DMS79 treated with DMSO at 0.1 percent for 48 hours (cell line): ENCODE data around the gene BTBD18.
"Not testable (repeated sequence)": the region's sequence is repeated elsewhere in the genome, so short reads cannot be mapped to it uniquely, and the experiment has no call there.

Source experiments
- DNase-seq: peaks from one replicate; lab custom pipeline; 2025; lab: John Stamatoyannopoulos, UW

Gene BTBD18

DNA sequence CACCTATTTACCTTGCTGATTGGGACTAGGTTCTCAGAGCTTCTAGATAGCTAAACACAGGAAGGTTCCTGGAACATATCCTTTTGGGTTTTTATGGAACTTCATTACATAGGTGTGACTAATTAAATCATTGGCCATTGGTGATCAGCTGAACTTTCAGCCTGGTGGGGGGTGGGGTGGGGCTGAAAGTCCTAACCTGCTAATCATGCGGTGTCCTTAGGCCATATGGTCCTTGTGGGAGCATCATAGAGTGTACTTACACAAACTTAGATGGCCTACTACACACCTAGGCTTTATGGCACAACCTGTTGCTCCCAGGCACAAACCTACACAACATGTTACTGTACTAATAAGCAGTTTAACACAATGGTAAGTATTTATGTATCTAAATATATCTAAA, 19.0 kb downstream of the BTBD18 start:
- no peak for DNase-seq

DNA sequence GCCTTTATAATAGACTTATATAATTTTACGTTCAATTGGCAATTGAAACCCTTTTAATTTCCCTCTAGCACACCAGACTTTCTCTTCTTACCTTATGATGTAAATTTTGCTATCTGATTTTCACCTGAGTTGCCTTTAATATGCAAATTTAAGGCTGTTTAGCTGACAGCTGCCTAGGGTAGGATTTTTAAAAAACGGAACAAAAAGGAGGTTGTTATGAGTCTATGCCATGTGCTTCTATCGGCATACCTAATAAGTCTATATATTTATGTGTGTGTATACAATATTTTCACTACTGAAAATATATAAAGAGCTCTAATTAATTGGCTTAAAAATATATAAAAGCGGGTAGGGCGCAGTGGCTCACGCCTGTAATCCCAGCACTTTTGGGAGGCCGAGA, 22.1 kb downstream of the BTBD18 start:
- no peak for DNase-seq

DNA sequence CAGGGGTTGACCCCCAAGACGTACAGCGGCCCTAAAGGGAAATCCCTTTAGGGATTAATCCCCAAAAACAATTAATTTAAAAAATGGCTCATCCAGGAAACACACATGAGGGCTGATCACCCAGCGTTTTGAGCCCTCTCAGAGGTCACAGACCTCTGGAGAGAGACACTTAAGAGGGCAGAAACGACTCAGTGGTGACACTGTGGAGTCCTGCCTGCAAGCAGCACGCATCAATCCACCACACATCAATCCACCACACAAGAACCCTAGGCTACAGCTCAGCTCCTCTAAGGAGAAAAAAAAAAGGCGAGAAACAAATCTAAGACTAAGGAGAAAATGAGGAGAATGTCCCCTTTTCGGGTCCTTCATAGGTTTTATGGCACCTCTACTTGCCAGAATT, 22.8 kb downstream of the BTBD18 start:
- DNase-seq, result no peak

DNA sequence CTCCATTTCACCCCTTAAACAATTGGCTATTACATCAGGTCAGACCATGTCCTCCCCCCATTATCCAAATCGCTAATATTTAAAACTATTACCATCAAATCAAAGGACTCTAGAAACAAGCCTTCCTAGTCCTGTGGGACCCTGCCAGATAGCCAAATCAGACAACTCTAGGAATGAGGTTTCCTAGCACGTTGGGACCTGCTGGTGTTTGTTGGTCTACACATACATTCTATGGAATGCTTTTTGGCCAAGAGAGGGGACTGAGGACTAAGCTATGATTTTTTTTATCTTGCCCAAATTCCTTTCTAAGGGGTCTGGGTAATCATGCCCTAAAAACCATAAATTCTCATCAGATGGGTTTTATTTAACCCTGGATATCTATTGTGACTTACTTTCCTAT, 24.4 kb downstream of the BTBD18 start:
- DNase-seq, result no peak

DNA sequence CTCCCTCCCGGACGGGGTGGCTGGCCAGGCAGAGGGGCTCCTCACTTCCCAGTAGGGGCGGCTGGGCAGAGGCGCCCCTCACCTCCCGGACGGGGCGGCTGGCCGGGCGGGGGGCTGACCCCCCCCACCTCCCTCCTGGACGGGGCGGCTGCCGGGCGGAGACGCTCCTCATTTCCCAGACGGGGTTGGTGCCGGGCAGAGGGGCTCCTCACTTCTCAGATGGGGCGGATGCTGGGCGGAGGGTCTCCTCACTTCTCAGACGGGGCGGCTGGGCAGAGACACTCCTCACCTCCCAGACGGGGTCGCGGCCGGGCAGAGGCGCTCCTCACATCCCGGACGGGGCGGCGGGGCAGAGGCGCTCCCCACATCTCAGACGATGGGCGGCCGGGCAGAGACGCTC, 34.9 kb downstream of the BTBD18 start:
- not testable (repeated sequence) for DNase-seq

DNA sequence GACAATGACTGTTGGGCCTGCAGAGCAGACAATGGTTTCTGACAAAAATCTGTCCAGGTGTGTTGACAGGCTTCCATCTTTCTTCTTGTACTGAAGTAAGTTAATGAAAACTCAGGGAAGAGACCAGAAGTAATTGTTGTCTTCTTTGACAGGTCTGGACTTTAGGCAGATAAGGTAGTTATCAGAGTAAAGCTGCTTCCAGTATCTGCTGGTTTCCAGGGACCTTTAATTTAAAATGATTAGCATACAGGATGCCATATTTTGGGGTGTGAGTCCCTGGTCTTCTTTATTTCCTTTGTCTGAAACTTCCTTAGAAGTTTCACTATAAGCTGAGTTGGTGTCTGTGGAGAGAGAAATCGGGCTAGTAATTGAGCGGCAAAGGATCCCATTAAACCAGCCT, 37.8 kb downstream of the BTBD18 start:
- DNase-seq, result no peak

DNA sequence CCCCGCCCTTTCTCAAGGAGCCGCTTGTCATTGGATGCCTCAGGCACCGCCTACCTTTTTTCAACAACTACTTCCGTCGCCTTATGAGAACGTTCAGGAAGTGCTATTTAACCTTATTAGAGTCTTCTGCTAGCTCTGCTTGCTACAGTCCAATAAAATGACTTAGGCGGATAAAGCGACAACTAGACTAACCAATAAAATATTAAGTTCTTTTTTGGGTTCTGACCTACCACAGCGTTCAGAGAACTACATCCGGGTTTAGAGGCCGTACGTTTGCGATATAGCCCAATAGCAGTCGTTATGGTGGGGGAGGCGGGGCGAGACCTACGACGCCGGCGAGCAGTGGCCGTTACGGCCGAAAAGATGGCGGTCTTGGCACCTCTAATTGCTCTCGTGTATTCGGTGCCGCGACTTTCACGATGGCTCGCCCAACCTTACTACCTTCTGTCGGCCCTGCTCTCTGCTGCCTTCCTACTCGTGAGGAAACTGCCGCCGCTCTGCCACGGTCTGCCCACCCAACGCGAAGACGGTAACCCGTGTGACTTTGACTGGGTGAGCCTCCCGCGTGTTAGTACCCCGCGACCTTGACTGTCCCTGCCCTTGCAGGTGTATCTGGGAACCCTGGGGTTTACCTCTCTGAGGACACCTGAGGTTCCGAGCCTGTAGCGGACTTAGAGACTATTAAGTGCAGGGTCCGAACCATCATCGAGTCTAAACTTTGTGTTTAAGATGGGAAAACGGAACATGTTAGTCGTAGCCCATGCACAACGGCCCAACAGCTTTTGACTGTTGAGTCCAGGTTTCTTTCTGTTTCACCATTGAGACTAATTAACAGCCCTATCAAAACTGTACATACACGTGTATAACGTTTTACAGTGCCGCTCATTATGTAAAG, 39.1 kb downstream of the BTBD18 start, which contains the start of gene TMX2:
Gene TMX2 (plus strand): TSS at position 338 of the 895 bp plus-strand sequence. CDS start 26 bp downstream, at position 364.
- DNase-seq, result peak; percentile 99

DNA sequence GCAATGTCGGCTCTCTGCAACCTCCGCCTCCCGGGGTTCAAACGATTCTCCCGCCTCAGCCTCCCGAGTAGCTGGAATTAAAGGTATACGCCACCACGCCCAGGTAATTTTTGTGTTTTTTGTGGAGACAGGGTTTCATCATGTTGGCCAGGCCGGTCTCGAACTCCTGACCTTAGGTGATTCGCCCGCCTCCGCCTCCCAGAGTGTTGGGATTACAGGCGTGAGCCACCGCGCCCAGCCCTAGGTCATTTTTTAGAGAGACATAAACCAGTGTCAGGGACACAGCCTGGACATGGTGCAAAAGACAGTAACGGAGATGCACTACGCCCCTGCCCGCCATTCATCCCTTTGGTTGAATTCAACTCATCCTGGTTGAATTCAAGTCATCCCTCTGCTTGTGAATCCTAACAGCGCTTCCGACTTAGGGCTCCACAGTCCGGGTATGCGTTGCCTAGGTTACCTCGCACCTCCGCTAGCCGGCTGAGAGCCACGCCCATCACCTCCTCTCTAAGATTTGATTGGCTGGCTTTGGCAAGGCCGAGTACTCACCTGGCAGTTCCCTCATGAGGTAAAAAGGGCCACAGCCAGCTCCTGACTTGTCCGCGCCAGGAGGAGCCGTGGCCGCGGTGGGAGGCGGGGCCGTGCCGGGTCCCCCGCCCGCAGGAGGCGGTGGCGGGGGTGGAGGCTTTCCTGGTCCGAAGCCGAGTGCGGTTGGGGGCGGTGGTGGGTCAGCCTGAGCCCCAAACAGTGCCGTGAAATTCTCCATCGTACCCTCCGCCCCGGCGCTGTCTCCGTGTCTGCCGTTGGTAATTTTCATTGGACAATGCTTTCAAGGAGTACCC, 40.0 kb downstream of the BTBD18 start, which contains the start of gene MED19:
Gene MED19 (minus strand): TSS at position 802 of the 842 bp plus-strand sequence. CDS start 36 bp downstream, at position 766.
- DNase-seq, result peak; percentile 91

DNA sequence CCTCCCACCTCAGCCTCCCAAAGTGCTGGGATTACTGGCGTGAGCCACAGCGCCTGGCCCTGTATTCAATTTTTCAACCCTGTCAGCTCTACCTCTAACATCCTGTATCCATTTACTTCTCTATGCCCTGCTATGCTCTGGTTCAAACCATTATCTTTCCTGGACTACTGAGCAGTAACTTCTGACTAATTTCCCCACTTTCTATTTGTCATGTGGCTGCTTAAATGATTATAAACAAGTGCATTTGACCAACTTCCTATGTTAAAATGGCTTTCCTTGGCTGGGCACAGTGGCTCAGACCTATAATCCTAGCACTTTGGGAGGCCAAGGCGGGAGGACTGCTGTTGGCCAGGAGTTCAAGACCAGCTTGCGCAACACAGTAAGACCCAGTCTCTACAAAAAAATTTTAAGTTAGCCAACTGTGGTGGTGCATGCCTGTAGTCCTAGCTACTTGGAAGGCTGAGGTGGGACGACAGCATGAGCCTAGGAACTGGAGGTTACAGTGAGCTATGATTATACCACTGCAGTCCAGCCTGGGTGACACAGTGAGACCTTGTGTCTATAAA, 41.7 kb downstream of the BTBD18 start:
- DNase-seq, result no peak

DNA sequence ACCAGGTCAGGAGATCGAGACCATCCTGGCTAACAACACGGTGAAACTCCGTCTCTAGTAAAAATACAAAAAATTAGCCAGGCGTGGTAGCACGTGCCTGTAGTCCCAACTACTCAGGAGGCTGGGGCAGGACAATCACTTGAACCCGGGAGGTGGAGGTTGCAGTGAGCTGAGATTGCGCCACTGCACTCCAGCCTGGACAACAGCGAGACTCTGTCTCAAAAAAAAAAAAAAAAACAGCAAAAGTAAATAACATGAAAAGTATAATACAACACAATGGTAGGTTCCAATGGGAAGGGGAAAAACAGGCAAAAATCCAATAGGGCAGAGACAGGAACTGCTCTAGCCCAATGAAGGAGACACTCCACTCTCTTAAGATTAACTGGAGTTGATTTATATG, 46.2 kb downstream of the BTBD18 start:
- DNase-seq, result not testable (repeated sequence)

DNA sequence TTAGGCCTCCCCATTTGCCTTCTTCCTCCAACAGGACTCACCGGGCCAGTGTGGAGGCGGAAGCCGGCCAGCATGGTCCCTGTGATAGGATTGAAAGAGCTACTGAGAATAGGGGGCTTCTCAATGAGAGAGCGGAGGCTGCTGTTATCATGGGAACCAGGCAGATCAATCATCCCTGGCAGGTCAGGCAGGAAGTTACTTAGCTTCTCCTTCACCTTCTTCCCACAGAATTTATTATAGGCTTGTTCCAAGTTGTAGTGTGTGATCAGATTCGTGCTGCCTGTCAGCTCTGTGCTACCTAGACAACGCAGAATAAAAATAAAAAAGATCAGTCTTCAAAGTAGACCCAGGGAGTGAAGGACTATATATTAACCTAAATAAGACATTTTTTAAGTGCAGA, 46.7 kb downstream of the BTBD18 start:
- no peak for DNase-seq

DNA sequence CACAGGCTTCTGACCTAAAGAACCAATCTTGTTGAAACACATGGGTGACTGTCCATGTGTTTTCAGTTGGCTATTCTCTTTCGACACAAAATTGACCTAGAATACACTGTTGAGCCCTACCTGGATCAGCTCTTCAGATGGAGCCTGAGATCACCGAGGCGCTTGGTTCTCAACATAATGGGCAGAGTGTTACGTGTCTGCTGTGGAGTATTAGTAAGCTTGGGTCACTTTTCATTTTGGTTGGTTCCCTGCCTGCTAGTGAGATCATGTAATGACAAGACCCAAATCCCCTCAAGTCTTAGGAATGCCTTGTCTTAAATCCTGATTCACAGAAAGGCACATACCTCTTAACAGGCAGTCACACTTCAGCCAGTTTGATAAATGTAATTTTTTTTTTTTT, 48.3 kb downstream of the BTBD18 start:
- DNase-seq, result no peak

DNA sequence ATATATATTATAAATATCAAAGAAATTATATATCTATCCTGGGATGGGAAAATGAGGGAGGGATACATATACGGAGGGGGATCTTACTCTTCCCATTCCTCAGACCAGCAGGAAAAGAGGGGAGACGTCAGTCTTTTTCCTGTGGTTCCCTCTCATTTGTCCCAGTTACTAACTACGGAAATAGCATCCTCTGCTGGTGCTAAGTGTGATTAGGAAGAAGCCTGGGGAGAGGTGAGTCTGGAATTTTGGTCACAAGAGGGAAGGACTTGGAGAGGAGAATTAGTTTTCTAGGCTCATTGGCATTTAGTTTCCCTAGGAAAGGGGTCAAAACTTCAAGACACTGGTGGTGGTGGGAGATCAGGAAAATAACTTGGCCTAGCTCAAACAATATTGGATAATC, 51.2 kb downstream of the BTBD18 start:
- DNase-seq, result no peak

DNA sequence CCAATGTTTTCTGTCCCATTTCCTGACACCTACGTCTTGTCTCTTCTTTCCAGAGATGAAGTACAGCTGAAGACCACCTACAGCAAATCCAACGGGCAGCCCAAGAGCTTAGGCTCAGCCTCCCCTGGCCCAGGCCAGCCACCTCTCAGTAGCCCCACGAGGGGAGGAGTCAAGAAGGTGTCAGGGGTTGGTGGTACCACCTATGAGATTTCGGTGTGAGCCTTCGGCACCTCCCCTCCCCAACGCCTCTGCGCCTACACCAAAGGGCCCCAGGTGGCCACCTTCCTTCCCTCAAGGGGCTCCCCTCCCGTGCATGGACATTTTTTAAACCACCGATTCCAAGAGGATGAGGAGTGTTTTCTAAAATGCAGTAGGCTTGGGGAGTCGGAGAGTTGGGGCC, 51.8 kb downstream of the BTBD18 start:
- no peak for DNase-seq

DNA sequence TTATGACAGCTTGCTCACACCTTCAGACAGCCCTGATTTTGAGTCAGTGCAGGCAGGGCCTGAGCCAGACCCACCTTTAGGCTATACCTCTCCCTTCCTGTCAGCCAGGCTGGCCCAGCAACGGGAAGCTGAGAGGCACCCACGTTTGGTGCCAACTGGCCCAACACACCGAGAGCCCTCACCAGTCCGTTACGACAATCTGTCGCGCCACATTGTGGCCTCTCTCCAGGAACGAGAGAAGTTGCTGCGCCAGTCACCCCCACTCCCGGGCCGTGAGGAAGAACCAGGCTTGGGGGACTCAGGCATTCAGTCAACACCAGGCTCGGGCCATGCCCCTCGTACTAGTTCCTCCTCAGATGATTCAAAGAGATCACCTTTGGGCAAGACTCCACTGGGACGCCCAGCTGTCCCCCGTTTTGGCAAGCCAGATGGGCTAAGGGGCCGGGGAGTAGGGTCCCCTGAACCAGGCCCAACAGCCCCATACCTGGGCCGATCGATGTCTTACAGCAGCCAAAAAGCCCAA, 52.7 kb downstream of the BTBD18 start:
- DNase-seq, result no peak
